Measurements from ENCODE around the gene NOXO1.

Gene NOXO1

DNA sequence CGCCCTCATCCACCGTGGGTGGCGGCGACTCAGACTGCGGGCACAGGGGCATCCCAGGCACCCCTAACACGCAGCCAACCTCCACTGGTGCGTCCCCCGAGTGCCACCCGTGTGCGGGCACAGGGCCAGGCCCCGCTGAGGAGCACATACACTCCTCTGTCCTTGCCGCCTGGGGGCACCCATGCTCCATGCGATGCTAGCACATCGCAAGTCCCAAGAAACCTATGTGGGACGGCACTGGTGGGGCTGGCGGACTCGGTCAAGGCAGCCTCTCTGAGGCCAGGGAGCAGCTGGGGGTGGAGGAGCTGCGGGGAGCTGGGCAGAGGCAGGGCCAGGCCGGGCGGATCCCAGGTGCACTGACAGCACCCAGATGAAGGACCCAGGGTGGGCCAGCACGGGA, 24.4 kb upstream of the NOXO1 start:
- no peak for DNase-seq (ENCODE audit: low read depth)
- H3K4me3 ChIP-seq (ENCODE audit: low read depth, low read length): no peak overlapping the region
- TF ChIP-seq, protein P1, sequence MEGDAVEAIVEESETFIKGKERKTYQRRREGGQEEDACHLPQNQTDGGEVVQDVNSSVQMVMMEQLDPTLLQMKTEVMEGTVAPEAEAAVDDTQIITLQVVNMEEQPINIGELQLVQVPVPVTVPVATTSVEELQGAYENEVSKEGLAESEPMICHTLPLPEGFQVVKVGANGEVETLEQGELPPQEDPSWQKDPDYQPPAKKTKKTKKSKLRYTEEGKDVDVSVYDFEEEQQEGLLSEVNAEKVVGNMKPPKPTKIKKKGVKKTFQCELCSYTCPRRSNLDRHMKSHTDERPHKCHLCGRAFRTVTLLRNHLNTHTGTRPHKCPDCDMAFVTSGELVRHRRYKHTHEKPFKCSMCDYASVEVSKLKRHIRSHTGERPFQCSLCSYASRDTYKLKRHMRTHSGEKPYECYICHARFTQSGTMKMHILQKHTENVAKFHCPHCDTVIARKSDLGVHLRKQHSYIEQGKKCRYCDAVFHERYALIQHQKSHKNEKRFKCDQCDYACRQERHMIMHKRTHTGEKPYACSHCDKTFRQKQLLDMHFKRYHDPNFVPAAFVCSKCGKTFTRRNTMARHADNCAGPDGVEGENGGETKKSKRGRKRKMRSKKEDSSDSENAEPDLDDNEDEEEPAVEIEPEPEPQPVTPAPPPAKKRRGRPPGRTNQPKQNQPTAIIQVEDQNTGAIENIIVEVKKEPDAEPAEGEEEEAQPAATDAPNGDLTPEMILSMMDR (IDR thresholded peaks at IDR 0.05; ENCODE audit: control insufficient read depth, extremely low read depth, insufficient read depth): peak; percentile 37

DNA sequence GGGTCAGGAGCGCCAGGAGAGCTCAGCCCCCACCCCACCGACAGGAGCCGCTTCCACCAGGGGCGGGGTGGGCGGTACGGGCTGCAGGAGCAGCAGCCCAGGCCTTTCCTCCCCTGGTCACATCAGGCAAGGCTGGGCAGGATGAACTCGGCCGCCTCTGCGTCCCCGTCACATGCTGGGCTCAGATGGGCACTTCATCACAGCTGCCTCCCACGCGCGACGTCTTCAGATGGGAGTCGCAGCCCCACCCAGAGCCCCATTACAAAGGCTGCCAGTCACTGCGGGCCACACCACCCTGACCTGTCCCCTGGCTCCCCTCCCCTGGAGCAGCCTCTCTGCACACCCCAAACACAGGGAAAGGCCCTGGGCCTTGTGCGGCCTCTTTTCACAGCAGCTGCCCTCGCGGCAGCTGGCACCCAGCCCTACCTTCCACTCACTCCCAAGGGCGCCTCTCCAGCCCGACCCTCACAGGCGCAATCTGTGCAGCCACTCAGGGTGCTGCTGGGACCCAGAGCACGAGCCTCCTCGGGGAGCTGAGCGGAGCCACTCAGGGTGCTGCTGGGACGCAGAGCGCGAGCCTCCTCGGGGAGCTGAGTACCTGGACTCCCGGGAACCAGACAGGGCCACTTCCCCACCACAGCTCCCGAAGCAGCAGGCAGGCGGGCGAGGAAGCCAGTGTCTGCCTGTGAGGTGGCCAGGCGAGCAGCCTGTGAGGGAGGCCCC, 23.7 kb upstream of the NOXO1 start:
- DNase-seq (ENCODE audit: low read depth): no peak
- no peak overlapping the region for H3K4me3 ChIP-seq (ENCODE audit: low read depth, low read length)
- TF ChIP-seq, protein P1 (IDR thresholded peaks at IDR 0.05; ENCODE audit: control insufficient read depth, extremely low read depth, insufficient read depth): no peak

DNA sequence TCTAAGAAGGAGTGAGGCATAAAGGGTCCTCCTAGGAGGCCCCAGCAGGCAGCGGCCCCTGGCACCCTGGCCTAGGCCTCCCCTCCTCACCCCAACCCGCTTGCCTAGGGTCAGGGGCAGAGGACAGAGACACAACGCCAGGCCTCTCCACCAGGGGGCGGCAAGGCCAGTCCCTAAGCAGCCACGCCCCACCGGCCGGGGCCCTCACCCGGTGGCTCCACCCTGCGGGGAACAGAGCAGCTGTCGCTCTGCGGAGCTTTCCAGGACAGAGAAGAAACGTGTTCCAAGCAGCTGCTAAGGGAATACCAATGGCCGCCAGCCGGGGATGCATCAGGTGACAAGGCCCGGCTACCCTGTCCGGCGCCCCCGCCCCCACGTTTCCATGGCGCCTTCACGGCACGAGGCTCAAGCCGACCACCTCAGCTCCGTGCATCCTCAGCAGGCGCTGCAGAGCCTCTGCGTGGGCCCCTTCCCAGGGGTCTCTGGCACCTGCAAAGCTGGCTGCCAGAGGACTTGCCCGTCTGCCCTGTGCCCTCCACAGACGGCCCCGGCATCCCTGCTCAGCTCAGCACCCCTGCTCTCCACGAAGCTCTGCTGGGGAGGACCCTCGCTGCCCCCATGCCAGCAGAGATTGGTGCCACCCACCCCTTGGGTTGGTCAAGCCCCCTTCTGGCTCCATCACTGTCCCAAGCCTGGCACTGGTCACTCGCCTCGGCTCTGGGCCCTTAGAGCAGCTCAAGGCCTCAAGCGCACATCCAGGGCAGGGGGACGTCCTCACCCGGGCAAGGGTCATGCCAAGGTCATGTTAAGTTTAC, 22.8 kb upstream of the NOXO1 start:
- H3K4me3 ChIP-seq (ENCODE audit: low read depth, low read length): peak overlapping the region; percentile 32
- TF ChIP-seq, protein P1 (IDR thresholded peaks at IDR 0.05; ENCODE audit: control insufficient read depth, extremely low read depth, insufficient read depth): peak; percentile 89
- no peak for DNase-seq (ENCODE audit: low read depth)

DNA sequence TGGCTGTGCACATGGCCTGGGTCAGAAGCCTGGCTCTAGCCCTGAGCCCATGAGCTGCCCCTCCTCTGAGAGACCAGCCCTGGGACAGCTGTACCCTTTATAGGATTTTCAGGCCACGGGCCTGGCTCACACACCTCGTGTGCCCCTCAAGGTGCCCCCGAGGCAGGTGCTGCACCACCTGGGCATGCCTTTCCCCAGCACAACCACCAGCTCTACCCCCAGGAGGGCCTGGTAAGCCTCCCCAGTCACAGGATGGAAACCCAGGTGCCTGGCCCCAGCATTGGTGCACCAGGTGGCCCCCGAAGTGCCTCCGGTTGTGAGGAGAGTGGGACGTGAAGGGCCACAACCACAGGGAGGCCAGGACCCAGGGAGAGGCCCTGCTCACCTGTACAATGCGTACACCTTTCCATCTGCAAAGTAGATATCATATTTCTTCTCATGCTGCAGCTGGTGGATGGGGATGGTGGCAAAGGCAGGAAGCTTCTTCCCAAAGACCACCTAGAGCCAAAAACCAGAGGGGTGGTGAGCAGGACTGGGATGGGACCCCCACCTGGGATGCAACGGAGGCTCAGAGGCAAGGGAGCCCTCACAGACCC, 22.1 kb upstream of the NOXO1 start:
- TF ChIP-seq, protein P1 (IDR thresholded peaks at IDR 0.05; ENCODE audit: control insufficient read depth, extremely low read depth, insufficient read depth): no peak
- DNase-seq (ENCODE audit: low read depth): no peak

DNA sequence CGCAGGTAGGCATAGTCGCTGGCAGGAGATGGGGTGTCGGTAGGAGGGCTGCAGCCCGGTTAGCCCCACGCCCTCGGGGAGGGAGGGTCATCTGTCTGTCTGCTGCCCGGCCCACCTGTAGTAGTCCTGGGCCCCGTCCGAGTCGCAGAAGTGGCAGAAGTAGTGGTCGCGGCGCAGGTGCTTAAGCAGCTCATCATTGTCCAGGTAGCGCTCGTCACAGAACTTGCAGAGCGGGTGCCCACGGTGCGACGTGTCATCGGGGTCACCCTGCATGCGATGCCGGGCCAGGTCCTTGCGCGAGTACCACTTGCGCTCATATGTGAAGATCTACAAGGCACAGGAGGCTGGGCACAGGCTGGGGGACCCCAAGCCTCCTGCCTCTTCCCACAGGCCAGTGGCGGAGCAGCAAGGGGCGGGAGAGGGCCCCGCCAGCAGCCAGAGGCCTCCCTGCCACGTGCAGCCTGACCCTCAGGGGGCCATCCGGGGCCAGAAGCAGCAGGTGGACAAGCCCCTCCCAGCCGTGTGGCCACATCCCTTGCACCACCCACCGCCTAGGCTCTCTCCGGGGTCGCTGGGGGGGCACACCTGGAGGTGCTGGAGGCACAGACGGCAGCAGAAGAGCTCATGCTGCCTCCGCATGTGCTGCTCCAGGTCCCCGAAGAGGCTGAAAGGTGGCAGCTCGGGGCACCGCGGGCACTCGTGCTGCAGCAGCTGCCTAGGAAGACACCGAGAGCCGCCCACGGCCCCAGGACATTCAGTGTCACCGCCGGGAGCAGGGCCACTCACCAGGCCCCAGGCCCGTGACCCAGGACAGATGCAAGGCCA, 21.3 kb upstream of the NOXO1 start:
- TF ChIP-seq, protein P1 (IDR thresholded peaks at IDR 0.05; ENCODE audit: control insufficient read depth, extremely low read depth, insufficient read depth): no peak
- DNase-seq (ENCODE audit: low read depth): no peak
- H3K4me3 ChIP-seq (ENCODE audit: low read depth, low read length): no peak overlapping the region

More for the DNA sequence above, 22.1 kb upstream of the NOXO1 start:
- no peak overlapping the region for H3K4me3 ChIP-seq (ENCODE audit: low read depth, low read length)
